ENCODE measurements around the gene SRD5A1.

SRD5A1 gene, protein sequence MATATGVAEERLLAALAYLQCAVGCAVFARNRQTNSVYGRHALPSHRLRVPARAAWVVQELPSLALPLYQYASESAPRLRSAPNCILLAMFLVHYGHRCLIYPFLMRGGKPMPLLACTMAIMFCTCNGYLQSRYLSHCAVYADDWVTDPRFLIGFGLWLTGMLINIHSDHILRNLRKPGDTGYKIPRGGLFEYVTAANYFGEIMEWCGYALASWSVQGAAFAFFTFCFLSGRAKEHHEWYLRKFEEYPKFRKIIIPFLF

DNA sequence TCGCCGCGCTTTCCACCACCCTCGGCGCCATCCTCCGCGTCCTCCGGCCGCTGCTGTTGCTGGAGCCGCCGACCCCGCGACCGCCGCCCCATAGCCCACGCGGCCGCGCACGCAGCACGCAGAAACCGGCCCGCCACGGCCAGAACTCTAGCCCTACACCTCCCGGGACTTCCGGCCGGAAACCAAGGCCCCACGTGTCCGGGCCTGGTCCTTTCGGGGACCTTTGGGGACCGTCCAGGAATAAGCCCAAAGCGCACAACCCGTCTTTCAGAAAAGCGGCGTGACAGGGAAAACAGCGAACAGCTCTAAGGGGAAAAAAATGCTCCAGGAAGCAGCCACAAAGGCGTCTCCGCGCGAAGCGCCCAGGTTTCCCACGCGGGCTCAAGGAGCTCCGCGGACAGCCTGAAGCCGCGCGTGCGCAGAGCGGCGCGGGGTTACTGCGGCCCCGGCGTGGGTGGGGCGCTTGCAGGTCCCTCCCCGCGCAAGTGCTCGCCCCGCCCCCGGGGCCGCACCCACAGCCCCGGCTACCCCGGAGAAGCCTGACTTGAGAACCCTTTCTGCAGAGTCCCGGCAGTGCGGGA is at the start of gene SRD5A1, which contains the start of gene NSUN2:
Gene SRD5A1, plus strand, starts transcription at position 553 of the 581 bp plus-strand sequence. CDS start 137 bp downstream, outside the sequence.
Gene NSUN2, minus strand, starts transcription at position 157 of the 581 bp plus-strand sequence. Its CDS starts 65 bp downstream, at position 92.
- TF ChIP-seq, protein P1, sequence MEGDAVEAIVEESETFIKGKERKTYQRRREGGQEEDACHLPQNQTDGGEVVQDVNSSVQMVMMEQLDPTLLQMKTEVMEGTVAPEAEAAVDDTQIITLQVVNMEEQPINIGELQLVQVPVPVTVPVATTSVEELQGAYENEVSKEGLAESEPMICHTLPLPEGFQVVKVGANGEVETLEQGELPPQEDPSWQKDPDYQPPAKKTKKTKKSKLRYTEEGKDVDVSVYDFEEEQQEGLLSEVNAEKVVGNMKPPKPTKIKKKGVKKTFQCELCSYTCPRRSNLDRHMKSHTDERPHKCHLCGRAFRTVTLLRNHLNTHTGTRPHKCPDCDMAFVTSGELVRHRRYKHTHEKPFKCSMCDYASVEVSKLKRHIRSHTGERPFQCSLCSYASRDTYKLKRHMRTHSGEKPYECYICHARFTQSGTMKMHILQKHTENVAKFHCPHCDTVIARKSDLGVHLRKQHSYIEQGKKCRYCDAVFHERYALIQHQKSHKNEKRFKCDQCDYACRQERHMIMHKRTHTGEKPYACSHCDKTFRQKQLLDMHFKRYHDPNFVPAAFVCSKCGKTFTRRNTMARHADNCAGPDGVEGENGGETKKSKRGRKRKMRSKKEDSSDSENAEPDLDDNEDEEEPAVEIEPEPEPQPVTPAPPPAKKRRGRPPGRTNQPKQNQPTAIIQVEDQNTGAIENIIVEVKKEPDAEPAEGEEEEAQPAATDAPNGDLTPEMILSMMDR (IDR thresholded peaks at IDR 0.05; ENCODE audit: borderline replicate concordance, insufficient read depth, low read depth, low read length) = no peak
- H3K4me3 ChIP-seq (ENCODE audit: low read depth, low read length) = peak within 1 kb of the TSS; percentile 81

DNA sequence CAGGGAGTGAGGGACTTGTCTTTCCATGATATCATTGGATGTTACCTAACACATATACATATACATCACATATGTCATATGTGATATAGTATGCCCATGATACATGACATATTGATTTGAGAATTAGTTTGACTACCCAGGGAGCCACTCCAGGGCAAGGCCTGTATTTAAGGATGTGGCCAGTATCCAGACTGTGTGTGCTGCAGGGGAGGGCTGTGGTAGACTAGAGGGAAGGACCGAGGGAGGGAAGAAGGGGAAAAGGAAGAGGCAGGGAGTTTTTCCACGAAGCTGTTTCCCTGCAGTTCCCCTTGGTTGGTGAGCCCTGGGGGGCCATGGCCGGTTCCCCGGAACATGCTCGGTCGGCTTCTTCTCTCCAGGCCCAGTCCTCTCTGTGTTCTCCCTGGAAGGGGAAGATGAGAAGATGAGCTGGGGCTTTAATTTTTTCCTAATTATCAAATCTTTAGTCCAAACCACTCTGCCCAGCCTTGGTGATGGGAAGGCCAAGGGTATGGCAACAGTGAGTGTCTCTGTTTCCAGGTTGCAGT is 49.1 kb upstream of the SRD5A1 start:
- TF ChIP-seq, protein P1 (IDR thresholded peaks at IDR 0.05; ENCODE audit: borderline replicate concordance, insufficient read depth, low read depth, low read length) = no peak
- no peak overlapping the region for H3K4me3 ChIP-seq (ENCODE audit: low read depth, low read length)

- TF ChIP-seq, protein P1 (IDR thresholded peaks at IDR 0.05; ENCODE audit: borderline replicate concordance, insufficient read depth, low read depth, low read length) = no peak
- no peak overlapping the region for H3K4me3 ChIP-seq (ENCODE audit: low read depth, low read length)
These were observed 48.5 kb upstream of the SRD5A1 start for GRCh38 chr5:6584727-6585126.

GRCh38 chr5:6585168-6585567 is 48.1 kb upstream of the SRD5A1 start:
- TF ChIP-seq, protein P1 (IDR thresholded peaks at IDR 0.05; ENCODE audit: borderline replicate concordance, insufficient read depth, low read depth, low read length) = no peak
- no peak overlapping the region for H3K4me3 ChIP-seq (ENCODE audit: low read depth, low read length)

- TF ChIP-seq, protein P1 (IDR thresholded peaks at IDR 0.05; ENCODE audit: borderline replicate concordance, insufficient read depth, low read depth, low read length) = no peak
- no peak overlapping the region for H3K4me3 ChIP-seq (ENCODE audit: low read depth, low read length)
These were observed 47.1 kb upstream of the SRD5A1 start for GRCh38 chr5:6585939-6586646.

DNA sequence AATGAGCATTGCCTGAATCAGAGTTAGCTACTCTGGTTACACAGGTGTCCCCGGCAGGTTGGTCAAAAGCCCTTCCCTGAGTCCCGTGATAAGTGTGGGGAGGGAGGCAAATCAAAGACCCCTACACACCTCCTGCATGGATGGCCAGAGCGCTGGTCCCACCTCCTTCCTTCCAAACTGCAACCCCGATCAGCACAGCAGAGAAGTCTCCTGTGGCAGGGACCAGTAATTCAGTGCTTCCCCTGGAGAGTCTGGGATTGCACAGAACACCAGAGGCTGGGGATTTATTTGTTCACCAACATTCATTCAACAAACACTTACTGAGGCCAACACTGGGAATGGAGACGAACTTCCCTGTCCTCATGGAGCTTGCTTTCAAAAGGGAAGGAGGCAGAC is 46.6 kb upstream of the SRD5A1 start:
- TF ChIP-seq, protein P1 (IDR thresholded peaks at IDR 0.05; ENCODE audit: borderline replicate concordance, insufficient read depth, low read depth, low read length) = no peak
- H3K4me3 ChIP-seq (ENCODE audit: low read depth, low read length) = no peak overlapping the region
